GM20431 (cell line): ENCODE measurements around the gene TBATA.

Experiments used
- in situ Hi-C: fragments of 300-500 bp; cut with MseI, MboI; formaldehyde crosslinking; loops from one replicate; pipeline ENCODE4 v1.15.0; 2020; ENCODE audit warnings: low sequenced_read_pairs; ENCODE audit not compliant: unreplicated experiment

The TBATA gene

DNA sequence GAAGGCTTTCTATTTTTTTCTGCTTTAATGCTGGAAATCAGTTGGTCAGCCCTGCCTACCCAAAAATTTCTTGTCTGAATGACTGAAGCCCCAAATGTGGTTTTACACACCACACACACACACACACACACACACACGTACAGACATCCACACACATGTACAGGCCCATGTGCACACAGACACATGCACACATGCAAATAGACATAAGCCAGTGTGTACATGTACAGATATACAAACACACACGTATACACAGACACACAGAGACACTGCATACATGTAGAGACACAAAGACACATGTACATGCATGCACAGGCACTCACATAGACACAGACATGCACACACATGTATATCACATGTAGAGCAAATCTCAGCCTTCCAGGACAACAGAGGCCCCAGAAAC lies 54.2 kb downstream of the TBATA start:
- in situ Hi-C loops, result no loop called here

DNA sequence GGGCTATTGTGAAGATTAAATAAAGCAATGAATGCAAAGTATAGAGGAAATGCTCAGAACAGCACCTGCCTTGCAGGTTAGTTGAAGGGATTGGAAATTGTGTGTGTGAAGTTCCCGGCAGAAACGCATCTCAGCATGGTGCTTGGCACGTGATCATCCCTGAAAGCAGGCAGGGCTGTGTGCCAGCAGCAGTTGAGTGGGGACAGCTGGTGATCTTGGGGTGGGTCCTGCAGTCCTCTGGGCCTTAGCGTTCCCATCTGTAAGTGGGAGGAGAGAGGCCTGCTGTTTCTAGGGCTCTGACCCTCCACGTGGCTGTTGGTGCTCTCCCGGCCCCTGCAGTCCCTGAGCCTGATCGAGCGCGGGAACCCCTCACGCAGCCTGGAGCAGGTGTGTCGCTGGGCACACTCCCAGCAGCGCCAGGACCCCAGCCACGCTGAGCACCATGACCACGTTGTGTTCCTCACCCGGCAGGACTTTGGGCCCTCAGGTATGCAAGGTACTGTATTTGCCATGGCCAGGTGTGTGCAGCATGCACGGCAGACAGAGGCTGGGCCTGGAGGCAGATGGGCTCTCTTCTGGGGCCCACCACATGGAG lies 55.3 kb downstream of the TBATA start:
- in situ Hi-C loops, result no loop called here

DNA sequence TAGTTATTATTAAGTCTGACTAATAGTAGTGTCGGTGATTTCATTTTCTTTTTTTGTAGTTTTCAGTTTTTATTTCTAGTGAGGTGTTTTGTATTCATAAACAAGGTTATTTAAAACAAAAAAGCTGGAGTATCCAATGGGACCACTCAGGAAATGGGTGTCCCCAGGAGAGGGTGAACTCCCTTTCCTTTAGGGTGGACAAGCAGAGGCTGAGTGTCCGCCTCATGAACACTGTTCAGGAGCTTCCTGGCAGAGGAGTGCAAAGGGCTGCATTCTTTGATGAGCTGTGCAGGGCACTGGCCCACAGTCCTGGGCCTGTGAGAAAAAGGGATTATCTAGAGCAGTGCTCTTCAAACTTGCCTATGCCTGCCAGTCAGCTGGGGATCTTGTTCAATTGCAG lies 56.8 kb downstream of the TBATA start:
- in situ Hi-C loops, result no loop called here

DNA sequence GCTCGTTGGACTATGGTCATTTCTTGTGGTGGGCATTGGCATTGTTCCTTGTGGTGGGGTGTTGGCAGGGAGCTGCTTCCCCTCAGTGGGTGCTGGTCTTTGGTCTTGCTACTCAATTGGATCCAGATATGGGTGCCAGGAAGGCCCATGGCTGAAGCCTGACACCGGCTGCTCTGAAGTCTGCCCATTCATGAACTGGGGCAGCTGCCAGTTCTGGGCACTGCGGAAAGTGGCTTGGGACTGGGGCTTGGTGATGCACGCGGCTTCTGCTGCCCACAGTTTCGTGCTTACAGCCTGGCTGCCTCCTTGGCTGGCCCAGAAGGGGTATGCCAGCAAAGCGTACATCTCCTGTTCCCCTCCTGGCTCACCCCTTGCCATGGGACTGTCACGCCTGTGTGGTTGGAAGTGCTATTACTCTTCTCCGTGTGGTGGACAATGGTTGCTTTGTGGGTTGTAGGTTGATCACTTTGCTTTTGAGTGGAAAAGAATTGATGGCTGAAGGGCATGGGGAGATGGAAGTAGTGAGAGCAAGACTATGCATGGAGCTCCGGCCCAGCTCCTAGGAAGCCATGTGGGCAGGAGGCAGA lies 58.2 kb downstream of the TBATA start:
- in situ Hi-C loops, result no loop called here

DNA sequence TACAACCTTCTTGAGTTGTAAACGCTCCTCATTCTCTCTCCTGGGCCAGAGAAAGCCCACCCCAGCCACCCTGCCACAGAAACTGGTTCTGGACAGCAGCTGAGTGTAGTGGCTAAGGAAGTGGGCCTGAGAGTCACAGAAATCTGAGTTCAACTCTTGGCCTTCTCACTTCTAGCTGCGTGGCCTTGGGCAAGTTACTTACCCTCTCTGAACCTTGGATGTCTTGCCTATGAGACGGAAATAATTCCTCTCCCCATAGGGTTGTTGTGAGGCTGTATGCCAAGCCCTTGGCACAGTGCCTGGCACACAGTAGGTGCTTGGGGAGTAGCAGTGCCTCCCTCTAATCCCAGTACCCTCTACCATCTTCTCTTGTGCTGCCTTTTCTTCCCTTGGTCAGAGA lies 61.4 kb downstream of the TBATA start:
- in situ Hi-C loops, result no loop called here

DNA sequence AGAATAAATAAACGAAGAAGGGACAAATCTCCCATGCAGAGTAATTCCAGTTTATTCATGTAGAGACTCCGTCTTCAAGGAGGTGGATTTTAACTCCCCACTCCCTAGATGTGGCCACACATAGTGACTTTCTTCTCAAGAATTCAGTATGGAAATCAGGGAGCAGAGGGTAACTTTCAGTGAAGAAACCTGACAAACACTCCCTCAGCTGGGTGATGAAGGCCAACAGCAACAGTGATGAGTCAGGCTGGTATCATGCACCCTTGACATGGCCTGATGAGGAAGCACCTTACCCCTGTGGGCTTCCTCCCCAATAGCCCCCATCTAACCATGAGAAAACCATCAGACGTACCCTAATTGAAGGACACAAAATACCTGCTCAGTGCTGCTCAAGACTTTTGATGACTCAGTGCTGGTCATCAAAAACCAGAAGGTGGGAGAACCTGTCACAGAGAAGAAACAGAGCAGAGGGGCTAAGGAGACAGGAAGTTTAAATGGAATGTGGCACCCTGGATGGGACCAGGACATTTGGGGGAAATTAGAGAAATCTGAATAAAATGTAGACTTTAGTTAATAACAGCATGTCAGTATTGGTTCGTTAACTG lies 62.3 kb downstream of the TBATA start:
- in situ Hi-C loops, result no loop called here
